ENCODE data around the gene ASIP.

- TF ChIP-seq YY1 (IDR thresholded peaks at IDR 0.05) (no peak), SP1 (IDR thresholded peaks at IDR 0.05) (no peak), CTCF (IDR thresholded peaks at IDR 0.05; ENCODE audit: low read depth, low read length, missing input control) (no peak), MAX (IDR thresholded peaks at IDR 0.05) (no peak), EGR1 (IDR thresholded peaks at IDR 0.05; ENCODE audit: low read depth in 2 of 2) (no peak), REST (IDR thresholded peaks at IDR 0.05) (no peak), ATF3 (IDR thresholded peaks at IDR 0.05) (no peak), RAD21 (IDR thresholded peaks at IDR 0.05) (no peak), RXRA (IDR thresholded peaks at IDR 0.05) (no peak)
Measured at GRCh38 chr20:34309691-34310090, 68.5 kb downstream of the ASIP start.
